Hematopoietic multipotent progenitor cell (in vitro differentiated cells): ENCODE data around the gene HOXB2. TPM values are rescaled to one million over a fixed set of nuclear protein-coding genes. Genes with fewer than 3 reads are reported as not detected.
A peak's percentile ranks its signal among the peaks of the same experiment; 100 is the strongest.

Experiments used
- DNase-seq, 3 donors: peaks; one replicate each; pipeline ENCODE4 v3.0.0-alpha.2; 2011 to 2015; ENCODE audit warnings: low read depth in 2 of 3, low spot score in 2 of 3
- total RNA-seq: library from RNA; depleted of rRNA; stranded (reverse); fragments of >200 nt; gene quantifications from one replicate; pipeline ENCODE4 v1.2.3, GENCODE V29; 2012

HOXB2 gene
- total RNA-seq, 1 donor: 10.8 TPM

DNA sequence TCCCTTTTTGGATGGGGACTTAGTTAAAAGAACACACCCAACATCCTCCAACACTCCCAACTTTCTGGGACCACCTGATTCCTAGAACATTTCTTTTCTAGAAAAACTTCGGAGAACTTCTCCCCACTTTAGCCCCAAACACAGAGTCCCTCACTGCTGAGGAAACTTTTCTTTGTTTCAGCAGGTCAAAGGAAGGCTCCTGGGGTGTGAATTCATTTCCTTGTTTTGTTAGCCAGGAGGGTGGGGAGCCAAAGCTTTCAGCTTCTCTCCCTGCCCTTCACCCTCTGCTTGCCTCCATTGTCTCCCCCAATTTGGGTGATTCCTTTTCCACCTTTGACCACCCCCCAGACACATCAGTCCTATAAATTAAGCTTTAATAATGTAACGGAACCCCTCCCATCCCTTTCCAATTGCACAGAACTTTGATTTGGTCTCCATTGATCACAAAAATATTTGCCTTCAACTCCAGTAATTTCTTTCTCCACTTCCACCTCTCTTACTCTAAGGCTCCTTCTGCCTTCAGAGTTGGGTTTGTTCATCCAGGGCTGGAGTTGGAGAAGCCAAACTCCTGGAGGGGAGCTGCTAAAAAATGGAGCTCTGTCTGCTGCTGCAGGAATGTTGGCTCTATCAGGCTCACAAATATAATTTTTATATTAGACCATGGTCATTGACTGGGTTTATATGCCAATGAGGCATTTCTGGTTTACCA lies 22.9 kb upstream of the HOXB2 start:
- no peak for DNase-seq

GRCh38 chr17:48567209-48567608 lies 22.3 kb upstream of the HOXB2 start:
- DNase-seq: no peak

DNA sequence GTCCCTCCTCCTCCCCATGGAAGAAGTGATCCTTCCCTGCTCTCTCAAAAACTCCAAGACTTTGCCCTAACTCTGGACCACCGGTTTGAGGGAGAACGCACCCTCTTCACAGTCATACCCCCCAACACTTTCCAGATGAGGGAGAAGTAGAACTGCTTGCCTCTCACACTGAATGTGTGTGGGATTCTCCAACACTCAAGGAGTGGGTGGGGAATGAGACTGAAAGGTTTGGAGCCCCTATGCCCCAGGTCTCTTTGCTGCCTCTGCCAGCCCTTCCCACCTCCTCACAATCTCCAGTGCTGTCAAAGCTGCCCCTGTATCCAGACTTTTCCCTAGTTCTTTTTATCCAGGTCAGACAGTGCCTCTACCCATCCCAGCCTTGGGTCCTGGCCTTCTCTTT lies 21.8 kb upstream of the HOXB2 start:
- DNase-seq: no peak

- no peak for DNase-seq
These were observed 21.2 kb upstream of the HOXB2 start for GRCh38 chr17:48565925-48566710.

DNA sequence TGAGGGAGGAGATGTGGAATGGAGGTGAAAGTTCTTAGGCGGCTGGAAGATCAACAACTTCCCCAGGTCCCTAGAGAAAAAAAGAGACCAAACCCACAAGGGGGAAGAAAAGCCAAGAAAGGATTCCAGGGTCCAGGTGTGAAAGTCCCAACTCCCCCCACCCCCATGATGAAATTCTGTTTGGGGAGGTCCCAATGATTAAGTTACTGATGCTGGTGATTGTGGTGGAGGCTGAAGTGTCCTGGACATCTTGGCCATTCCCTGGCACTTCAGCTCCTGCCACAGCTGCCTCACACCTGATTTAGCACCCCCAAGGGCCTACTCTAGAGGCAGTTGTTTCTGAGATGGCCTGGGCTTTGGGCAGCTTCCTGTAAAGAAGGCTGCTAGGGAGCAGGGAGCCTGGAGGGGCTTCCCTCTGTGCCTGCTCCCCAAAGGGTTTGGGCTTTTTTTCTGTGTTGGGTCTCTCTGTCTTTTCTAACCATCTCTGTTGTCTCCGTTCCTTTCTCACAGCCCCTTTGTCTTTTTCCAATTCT lies 20.2 kb upstream of the HOXB2 start:
- DNase-seq: no peak

- no peak for DNase-seq
These were observed 19.5 kb upstream of the HOXB2 start for GRCh38 chr17:48564188-48565021.

DNA sequence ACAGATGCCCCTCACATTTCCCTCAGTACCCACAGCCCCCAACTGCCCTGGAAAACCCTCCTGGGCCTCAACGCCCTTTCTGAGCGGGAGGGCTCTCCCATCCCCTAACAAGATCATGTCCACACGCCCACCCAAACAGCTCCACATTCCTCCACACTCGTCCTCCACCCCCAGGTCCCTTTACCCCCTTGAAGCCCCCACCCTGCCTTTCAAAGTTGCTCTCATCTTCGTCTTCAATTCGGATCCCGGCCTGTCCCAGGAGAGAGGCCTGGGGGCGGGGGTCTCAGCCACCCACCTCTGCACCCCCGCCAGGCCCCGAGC lies 18.9 kb upstream of the HOXB2 start:
- DNase-seq: no peak

GRCh38 chr17:48563385-48563838 lies 18.5 kb upstream of the HOXB2 start:
- DNase-seq: no peak

- no peak for DNase-seq
These were observed 18.0 kb upstream of the HOXB2 start for GRCh38 chr17:48562934-48563333.

- peak in 1 of 3 donors; percentile 68 for DNase-seq
These were observed 17.2 kb upstream of the HOXB2 start for GRCh38 chr17:48561884-48562810.

GRCh38 chr17:48559840-48560817 lies 15.2 kb upstream of the HOXB2 start:
- DNase-seq: no peak

- no peak for DNase-seq
These were observed 14.4 kb upstream of the HOXB2 start for GRCh38 chr17:48559122-48559839.

- DNase-seq: no peak
These were observed 13.9 kb upstream of the HOXB2 start for GRCh38 chr17:48558831-48559121.

GRCh38 chr17:48558057-48558830 lies 13.3 kb upstream of the HOXB2 start:
- no peak for DNase-seq

- no peak for DNase-seq
These were observed 11.9 kb upstream of the HOXB2 start for GRCh38 chr17:48556576-48557401.

- DNase-seq: no peak
These were observed 11.3 kb upstream of the HOXB2 start for GRCh38 chr17:48556229-48556575.
